C4-2B (cell line): Measurements from ENCODE around the gene AIMP2.
"Not testable (repeated sequence)": the region's sequence is repeated elsewhere in the genome, so short reads cannot be mapped to it uniquely, and the experiment has no call there.

ENCODE experiments used
- ZFX ChIP-seq: fragments of 450-650 bp; IDR thresholded peaks from 2 replicates; pipeline ENCODE4 v1.6.1; 2017
- TF ChIP-seq, protein P1 (sequence below): fragments of 450-650 bp; conservative IDR thresholded peaks from 2 replicates; pipeline ENCODE4 v1.5.1; 2017; ENCODE audit warnings: mild to moderate bottlenecking

- TF ChIP-seq, protein P1, sequence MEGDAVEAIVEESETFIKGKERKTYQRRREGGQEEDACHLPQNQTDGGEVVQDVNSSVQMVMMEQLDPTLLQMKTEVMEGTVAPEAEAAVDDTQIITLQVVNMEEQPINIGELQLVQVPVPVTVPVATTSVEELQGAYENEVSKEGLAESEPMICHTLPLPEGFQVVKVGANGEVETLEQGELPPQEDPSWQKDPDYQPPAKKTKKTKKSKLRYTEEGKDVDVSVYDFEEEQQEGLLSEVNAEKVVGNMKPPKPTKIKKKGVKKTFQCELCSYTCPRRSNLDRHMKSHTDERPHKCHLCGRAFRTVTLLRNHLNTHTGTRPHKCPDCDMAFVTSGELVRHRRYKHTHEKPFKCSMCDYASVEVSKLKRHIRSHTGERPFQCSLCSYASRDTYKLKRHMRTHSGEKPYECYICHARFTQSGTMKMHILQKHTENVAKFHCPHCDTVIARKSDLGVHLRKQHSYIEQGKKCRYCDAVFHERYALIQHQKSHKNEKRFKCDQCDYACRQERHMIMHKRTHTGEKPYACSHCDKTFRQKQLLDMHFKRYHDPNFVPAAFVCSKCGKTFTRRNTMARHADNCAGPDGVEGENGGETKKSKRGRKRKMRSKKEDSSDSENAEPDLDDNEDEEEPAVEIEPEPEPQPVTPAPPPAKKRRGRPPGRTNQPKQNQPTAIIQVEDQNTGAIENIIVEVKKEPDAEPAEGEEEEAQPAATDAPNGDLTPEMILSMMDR: not testable (repeated sequence)
- TF ChIP-seq ZFX: not testable (repeated sequence)
Measured at GRCh38 chr7:5963205-5963604, 45.9 kb upstream of the AIMP2 start.
